Adipose tissue (tissue), 3 donors: Measurements from ENCODE around the gene CCDC183. TPM values are rescaled to one million over a fixed set of nuclear protein-coding genes. Genes with fewer than 3 reads are reported as not detected.

Experiments
- H3K27ac ChIP-seq: one replicate; pipeline ENCODE4 v1.5.1; 2013; ENCODE audit warnings: low read depth, low read length
- WGBS, 3 donors: extraction: QIAGEN DNeasy Blood & Tissue Kit; methylation state at CpG; one replicate each; pipeline ENCODE4 v1.1.7; 2013; 5-methylcytosine and 5-hydroxymethylcytosine counted together
- polyA plus RNA-seq, 3 donors: library from polyadenylated mRNA; stranded (reverse); fragments of 200-250 nt; gene quantifications; one replicate each; pipeline ENCODE4 v1.2.3, GENCODE V29; 2013
- donor health status: healthy with polysubstance abuse.
- donor health status: Bipolar disorder and iron deficiency.
- donor health status: healthy.

The CCDC183 gene
- polyA plus RNA-seq, 3 donors: 0.42 to 3.1 (median 0.79) TPM

- H3K27ac ChIP-seq: no peak overlapping the region
- 0 to 1% (median 0%) methylated on average over 70 to 93 of the region's 93 CpGs for WGBS, 3 donors
These were observed 12.1 kb downstream of the CCDC183 start for GRCh38 chr9:136808075-136808805.

- 4% methylated on average over 14 of the region's 14 CpGs for WGBS, 3 donors
- no peak overlapping the region for H3K27ac ChIP-seq
These were observed 12.6 kb downstream of the CCDC183 start for GRCh38 chr9:136808806-136809158.

- WGBS, 3 donors: 93 to 94% (median 93%) methylated on average over 13 of the region's 13 CpGs
- H3K27ac ChIP-seq: no peak overlapping the region
These were observed 18.7 kb downstream of the CCDC183 start for GRCh38 chr9:136814725-136815421.

- no peak overlapping the region for H3K27ac ChIP-seq
- WGBS, 3 donors: 0 to 56% (median 0%) methylated on average over 1 of the region's 1 CpG
These were observed 19.3 kb downstream of the CCDC183 start for GRCh38 chr9:136815422-136815782.

- 22 to 56% (median 31%) methylated on average over 58 to 83 of the region's 83 CpGs for WGBS, 3 donors
- no peak overlapping the region for H3K27ac ChIP-seq
These were observed 25.1 kb downstream of the CCDC183 start for GRCh38 chr9:136820971-136821825.

- 73 to 80% (median 74%) methylated on average over 32 to 42 of the region's 42 CpGs for WGBS, 3 donors
- no peak overlapping the region for H3K27ac ChIP-seq
These were observed 25.8 kb downstream of the CCDC183 start for GRCh38 chr9:136821826-136822544.

- WGBS, 3 donors: 80 to 92% (median 91%) methylated on average over 29 to 30 of the region's 30 CpGs
- H3K27ac ChIP-seq: no peak overlapping the region
These were observed 27.3 kb downstream of the CCDC183 start for GRCh38 chr9:136823136-136824046.

- WGBS, 3 donors: 87 to 92% (median 92%) methylated on average over 21 of the region's 21 CpGs
- no peak overlapping the region for H3K27ac ChIP-seq
These were observed 28.5 kb downstream of the CCDC183 start for GRCh38 chr9:136824496-136825225.

- H3K27ac ChIP-seq: no peak overlapping the region
- WGBS, 3 donors: 91 to 94% (median 93%) methylated on average over 44 of the region's 44 CpGs
These were observed 29.4 kb downstream of the CCDC183 start for GRCh38 chr9:136825295-136826187.

- 90 to 96% (median 95%) methylated on average over 17 of the region's 17 CpGs for WGBS, 3 donors
- no peak overlapping the region for H3K27ac ChIP-seq
These were observed 30.0 kb downstream of the CCDC183 start for GRCh38 chr9:136826188-136826541.

- WGBS, 3 donors: 46 to 91% (median 89%) methylated on average over 24 of the region's 24 CpGs
- H3K27ac ChIP-seq: no peak overlapping the region
These were observed 30.8 kb downstream of the CCDC183 start for GRCh38 chr9:136826703-136827582.

- WGBS, 3 donors: 61 to 93% (median 92%) methylated on average over 14 of the region's 14 CpGs
These were observed 31.8 kb downstream of the CCDC183 start for GRCh38 chr9:136827794-136828473.

GRCh38 chr9:136828474-136829140, 32.5 kb downstream of the CCDC183 start:
- no peak overlapping the region for H3K27ac ChIP-seq
- 92 to 95% (median 95%) methylated on average over 31 of the region's 31 CpGs for WGBS, 3 donors

More at GRCh38 chr9:136827794-136828473, 31.8 kb downstream of the CCDC183 start:
- H3K27ac ChIP-seq: no peak overlapping the region

- 92 to 95% (median 94%) methylated on average over 14 of the region's 14 CpGs for WGBS, 3 donors
- no peak overlapping the region for H3K27ac ChIP-seq
These were observed 33.3 kb downstream of the CCDC183 start for GRCh38 chr9:136829412-136829811.
